Brain pericyte (primary cell): ENCODE measurements around the gene PVALEF.

Experiments
- DNase-seq: peaks from one replicate; pipeline ENCODE4 v3.0.0-alpha.2; 2012; ENCODE audit warnings: low read depth, low spot score

PVALEF gene

GRCh38 chr17:81196505-81197408 lies 31.4 kb downstream of the PVALEF start:
- DNase-seq, result no peak

- DNase-seq, result no peak
Observed at GRCh38 chr17:81197409-81197795, 32.1 kb downstream of the PVALEF start.

DNA sequence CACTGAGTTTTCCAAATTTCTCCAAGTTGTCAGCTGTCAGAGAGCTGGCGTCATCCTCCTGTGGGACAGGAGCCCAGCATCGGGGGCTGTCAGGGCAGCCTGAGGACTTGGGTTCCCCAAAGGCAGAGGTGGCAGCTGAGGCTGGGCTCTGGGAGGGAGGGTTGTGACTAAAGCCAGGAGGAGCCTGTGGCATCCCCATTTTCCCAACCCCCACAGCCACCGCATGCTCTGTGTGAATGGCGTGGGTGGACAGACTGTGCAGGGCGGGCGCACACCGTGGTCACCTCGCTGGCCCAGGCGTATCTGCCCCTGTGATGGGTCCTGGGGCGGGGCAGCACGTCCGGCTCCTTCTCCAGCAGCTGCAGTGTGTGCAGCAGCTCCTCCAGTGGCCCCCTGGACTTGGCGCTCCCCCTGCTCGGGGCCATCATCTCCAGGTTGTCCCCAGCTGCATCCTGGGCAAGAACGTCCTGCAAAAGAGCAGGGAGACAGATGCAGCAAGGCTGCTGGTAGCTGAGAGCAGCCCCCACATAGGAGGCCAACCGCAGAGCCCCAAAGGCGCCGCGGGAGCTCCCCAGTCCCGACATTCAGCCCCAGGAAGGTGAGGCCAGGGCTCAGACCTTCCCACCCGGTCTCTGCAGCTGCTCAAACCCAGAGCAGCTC lies 32.7 kb downstream of the PVALEF start:
- no peak for DNase-seq

DNA sequence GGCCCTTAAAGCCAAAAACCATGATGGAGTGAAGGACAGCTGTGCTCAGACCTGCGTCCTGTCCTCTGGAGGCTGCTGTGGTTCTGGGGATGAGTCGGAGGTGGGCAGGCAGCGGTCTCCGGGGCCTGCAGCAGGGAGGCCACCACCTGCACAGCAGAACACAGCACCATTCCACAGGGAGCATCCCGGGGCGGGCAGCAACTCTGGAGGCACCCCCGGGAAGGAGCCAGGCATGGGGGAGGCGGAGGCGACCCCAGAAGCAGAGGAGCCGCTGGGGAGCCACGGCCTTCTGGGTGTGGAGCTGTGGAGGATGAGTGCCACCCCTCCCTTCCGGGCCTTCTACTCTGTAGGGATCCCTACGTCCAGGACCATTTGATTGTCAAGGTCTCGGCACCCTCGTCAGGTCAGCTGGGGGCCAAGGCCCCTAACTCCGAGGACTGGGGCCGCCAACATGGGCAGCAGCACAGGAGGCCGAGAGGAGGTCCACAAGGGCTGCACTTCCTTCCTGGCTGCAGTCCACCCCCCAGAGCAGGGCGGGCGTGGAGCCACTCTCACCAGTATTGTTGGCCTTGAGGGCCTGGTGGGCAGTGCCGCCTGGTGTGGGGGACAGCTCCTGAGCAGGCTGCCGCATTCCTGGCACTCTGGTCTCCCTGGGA lies 33.6 kb downstream of the PVALEF start:
- no peak for DNase-seq

DNA sequence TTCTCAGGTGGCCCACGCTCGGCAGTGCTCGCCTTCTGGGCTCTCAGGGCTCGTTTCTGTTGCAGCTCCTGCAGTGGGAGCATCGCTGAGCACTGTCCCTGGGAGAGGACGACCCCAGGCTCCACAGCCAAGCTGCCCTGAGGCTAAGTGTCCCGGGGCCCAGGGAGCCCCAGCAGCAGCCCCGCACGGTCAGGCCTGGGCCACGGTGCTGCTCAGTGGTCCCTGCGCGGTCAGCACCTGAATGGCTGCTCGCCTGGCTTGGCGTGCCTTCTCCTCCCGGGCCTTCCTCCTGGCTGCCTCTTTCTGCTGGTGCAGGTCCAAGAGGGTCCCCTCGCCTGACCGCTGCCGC lies 34.1 kb downstream of the PVALEF start:
- no peak for DNase-seq

DNA sequence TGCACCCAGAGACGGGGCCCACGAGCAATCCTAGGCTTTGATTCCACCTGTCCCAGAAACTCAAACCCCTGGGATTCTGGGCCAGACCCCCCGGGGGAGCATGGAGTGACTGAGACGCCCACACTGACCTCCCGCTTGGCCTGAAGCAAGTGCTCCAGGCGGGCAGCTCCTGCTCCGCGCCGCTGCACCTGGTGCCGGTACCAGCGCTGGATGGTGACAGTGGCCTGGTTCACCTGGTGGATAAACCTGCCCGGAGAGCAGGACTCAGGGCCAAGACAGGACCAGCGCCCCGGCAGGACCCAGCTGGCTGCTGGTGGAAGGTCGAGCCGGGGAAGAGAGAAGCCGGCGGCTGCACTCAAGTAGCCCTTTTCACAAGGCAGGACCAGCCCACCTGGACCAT lies 34.9 kb downstream of the PVALEF start:
- no peak for DNase-seq

GRCh38 chr17:81200695-81201580 lies 35.6 kb downstream of the PVALEF start:
- DNase-seq, result no peak

- DNase-seq, result no peak
Observed at GRCh38 chr17:81202318-81202717, 37.0 kb downstream of the PVALEF start.

DNA sequence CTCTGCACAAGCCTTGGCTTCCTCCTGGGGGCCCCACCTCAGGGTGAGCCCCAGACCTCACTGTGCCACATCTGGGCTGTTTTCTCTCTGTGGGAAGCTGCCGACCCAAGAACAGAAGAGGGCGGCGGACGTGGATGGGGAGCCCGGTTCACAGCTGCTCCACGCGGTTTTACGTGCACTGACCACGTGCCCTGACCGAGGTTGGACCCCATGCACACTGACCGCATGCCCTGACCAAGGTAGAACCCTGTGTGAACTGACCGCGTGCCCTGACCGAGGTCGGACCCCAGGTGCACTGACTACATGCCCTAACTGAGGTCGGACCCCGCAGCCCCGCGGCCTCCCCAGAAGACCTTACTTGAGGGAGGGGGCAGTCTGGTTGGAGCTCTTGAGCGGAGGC lies 37.8 kb downstream of the PVALEF start:
- DNase-seq, result no peak

GRCh38 chr17:81204578-81204977 lies 39.3 kb downstream of the PVALEF start:
- DNase-seq, result no peak

GRCh38 chr17:81206166-81206565 lies 40.9 kb downstream of the PVALEF start:
- no peak for DNase-seq

DNA sequence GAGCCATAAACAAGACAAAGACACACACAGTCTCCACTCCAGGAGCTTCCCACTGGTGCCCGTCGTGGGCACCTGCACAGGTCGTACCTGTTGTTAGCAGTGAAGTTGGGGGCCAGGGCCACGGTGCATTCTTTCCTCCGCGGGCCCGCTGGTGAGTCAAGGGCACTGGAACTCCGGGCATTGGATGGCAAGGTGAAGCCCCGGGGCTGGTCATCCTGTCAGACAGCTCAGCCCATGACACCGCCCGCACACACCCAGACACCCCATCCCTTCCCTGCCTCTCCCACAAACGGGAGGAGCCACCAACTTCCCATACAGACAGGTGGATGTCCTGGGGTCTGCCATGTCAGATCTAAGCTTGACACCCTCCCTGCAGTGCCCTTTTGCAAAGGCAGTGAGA lies 41.4 kb downstream of the PVALEF start:
- no peak for DNase-seq

DNA sequence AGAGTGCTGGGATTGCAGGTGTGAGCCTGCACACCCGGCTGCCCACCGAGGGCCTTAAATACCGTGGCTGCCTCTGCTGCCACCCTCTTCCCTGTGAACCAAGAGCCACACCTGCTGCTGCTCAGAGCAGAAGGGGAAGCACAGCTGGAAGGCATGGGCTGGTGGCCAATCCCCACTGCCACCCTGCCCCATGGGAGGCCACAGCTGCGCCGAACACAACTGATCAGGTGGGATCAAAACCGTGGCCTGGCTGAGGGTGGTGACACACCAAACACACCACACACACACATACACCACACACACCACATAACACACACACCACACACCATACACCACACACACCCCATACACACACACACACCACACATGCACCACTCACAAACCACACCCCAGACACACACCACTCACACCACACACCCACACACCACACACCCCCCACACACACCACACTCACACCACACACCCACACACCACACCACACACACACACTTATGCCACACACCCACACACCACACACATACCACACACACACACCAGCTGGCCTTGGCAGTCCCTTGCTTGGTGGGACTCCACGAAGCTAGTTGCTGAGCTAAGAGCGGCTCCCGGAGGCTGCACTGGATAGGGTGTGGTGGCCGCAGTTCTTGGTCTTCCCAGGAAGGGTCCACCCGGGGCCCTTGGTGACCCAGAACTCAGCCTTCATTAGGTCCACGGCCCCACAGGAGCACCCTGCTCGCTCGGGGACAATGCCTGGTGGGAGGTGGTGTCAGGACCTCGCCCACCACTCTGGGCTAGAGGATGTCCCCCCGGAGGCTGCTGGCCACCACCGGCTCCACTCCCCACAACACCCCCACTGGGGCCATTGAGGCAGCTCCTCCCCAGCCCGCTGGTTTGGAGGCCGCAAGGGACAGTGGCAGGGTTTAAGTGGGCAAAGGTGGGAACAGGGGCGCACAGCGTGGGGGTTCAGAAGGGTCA lies 42.6 kb downstream of the PVALEF start:
- DNase-seq, result no peak

GRCh38 chr17:81208651-81209050 lies 43.3 kb downstream of the PVALEF start:
- DNase-seq, result no peak

DNA sequence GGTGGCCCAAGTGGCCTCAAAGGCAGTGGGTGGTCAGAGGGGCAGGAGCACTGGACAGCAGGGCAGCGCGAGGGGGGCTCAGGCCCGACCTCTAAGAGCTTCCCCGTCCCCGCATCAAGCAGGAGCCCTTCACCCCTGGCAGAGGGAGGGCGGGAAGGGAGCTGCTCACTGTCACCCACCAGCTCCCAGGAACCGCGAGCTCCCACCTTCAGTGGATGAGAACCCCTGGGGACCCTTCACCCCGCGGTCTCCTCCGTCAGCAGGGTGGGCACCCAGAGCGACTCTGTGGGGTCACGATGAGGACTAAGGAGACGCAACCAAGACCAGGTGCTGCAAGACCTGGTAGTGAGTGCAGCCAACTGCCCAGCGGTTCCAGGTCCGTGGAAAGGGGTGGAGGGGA lies 43.8 kb downstream of the PVALEF start:
- DNase-seq, result no peak

- no peak for DNase-seq
Observed at GRCh38 chr17:81210466-81210865, 45.2 kb downstream of the PVALEF start.

GRCh38 chr17:81210868-81211267 lies 45.6 kb downstream of the PVALEF start:
- DNase-seq, result no peak

GRCh38 chr17:81212365-81212764 lies 47.1 kb downstream of the PVALEF start:
- no peak for DNase-seq

GRCh38 chr17:81213978-81214377 lies 48.7 kb downstream of the PVALEF start:
- DNase-seq, result no peak

- no peak for DNase-seq
Observed at GRCh38 chr17:81217491-81217890, 52.2 kb downstream of the PVALEF start.

DNA sequence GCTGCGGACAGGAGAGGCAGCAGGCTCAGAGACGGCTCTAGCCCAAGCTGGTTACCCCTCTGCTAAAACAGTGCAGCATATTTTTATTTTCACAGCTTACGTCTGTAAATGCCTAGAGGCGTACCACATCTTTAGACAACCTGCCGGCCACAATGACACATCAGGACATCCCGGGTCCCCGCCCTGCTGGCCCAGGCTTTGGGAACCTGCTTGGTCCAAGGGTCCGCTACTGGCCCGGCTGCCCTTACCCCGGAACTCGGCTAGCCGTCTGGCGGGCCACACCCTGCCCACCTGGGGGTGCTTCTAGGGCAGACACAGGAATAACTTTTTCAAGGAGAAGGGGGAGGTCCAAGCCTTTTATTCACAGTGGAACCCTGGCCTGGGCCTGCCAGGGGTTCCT lies 53.2 kb downstream of the PVALEF start:
- no peak for DNase-seq
